WTC11 (cell line): ENCODE data around the gene MDM1. TPM values are rescaled to one million over a fixed set of nuclear protein-coding genes. Genes with fewer than 3 reads are reported as not detected.

Experiments
- ATAC-seq: fragments of 200-7000 bp; cut with Tn5 transposase; 2 replicates; pipeline ENCODE4 v1.10.0; 2021; ENCODE audit warnings: mild to moderate bottlenecking, moderate library complexity
- CTCF ChIA-PET: fragments of 300-600 bp; sonication (Branson Sonifier 250); formaldehyde crosslinking; loops from one replicate; lab custom pipeline; 2021; ENCODE audit warnings: antibody characterized with exemption; lab: Charles Lee
- POLR2A ChIA-PET: fragments of 350-600 bp; sonication (Branson Sonifier 250); formaldehyde crosslinking; loops from one replicate; lab custom pipeline; 2021; ENCODE audit warnings: antibody characterized with exemption; lab: Charles Lee
- DNase-seq: peaks from one replicate; pipeline ENCODE4 v3.0.0; 2021; ENCODE audit warnings: low spot score
- H3K27ac Mint-ChIP-seq: 2 replicates; pipeline ENCODE4 v1.8.0; 2021; ENCODE audit warnings: mixed read lengths
- H3K27me3 Mint-ChIP-seq: 2 replicates; pipeline ENCODE4 v1.8.0; 2021; ENCODE audit warnings: low read depth, mild to moderate bottlenecking, moderate library complexity, mixed read lengths
- H3K36me3 Mint-ChIP-seq: 2 replicates; pipeline ENCODE4 v1.8.0; 2021; ENCODE audit warnings: mixed read lengths
- H3K4me1 Mint-ChIP-seq: 2 replicates; pipeline ENCODE4 v1.8.0; 2022; ENCODE audit warnings: mixed read lengths
- H3K4me3 Mint-ChIP-seq: 2 replicates; pipeline ENCODE4 v1.8.0; 2021; ENCODE audit warnings: mild to moderate bottlenecking, moderate library complexity, mixed read lengths
- H3K9me3 Mint-ChIP-seq: 2 replicates; pipeline ENCODE4 v1.8.0; 2021; ENCODE audit warnings: mixed read lengths
- CREB1 ChIP-seq: sonication (generic); formaldehyde crosslinking; IDR thresholded peaks from 2 replicates; pipeline ENCODE4 v1.8.0; 2023; ENCODE audit warnings: mild to moderate bottlenecking, missing genetic modification reagents
- FOXP1 ChIP-seq: sonication (generic); formaldehyde crosslinking; IDR thresholded peaks from 2 replicates; pipeline ENCODE4 v1.8.0; 2022; ENCODE audit warnings: missing genetic modification reagents, mild to moderate bottlenecking, moderate library complexity, borderline replicate concordance
- NR3C1 ChIP-seq: sonication (generic); formaldehyde crosslinking; conservative IDR thresholded peaks from 2 replicates; pipeline ENCODE4 v1.8.1; 2023; ENCODE audit warnings: low read depth, mild to moderate bottlenecking, missing genetic modification reagents
- PRRX2 ChIP-seq: fragments of 250-450 bp; sonication (Bioruptor Pico); IDR thresholded peaks from 2 replicates; pipeline ENCODE4 v1.8.0; 2021; ENCODE audit warnings: mild to moderate bottlenecking
- SMAD3 ChIP-seq: sonication (generic); formaldehyde crosslinking; IDR thresholded peaks from 2 replicates; pipeline ENCODE4 v1.8.0; 2022; ENCODE audit warnings: missing genetic modification reagents, mild to moderate bottlenecking, borderline replicate concordance
- TEAD1 ChIP-seq: sonication (generic); formaldehyde crosslinking; IDR thresholded peaks from 2 replicates; pipeline ENCODE4 v1.8.0; 2022; ENCODE audit warnings: mild to moderate bottlenecking, missing genetic modification reagents
- TEAD4 ChIP-seq: sonication (generic); formaldehyde crosslinking; IDR thresholded peaks from 2 replicates; pipeline ENCODE4 v1.8.0; 2022; ENCODE audit warnings: mild to moderate bottlenecking, missing genetic modification reagents
- ZBTB21 ChIP-seq: sonication (generic); formaldehyde crosslinking; IDR thresholded peaks from 2 replicates; pipeline ENCODE4 v1.8.1; 2023; ENCODE audit warnings: mild to moderate bottlenecking, missing genetic modification reagents, borderline replicate concordance
- ZNF263 ChIP-seq: sonication (generic); formaldehyde crosslinking; IDR thresholded peaks from 2 replicates; pipeline ENCODE4 v1.8.1; 2022; ENCODE audit warnings: low read depth, mild to moderate bottlenecking, moderate library complexity, missing genetic modification reagents
- ZNF416 ChIP-seq: fragments of 250-450 bp; sonication (Bioruptor Pico); IDR thresholded peaks from 2 replicates; pipeline ENCODE4 v1.9.0; 2021; ENCODE audit warnings: mild to moderate bottlenecking, inconsistent platforms
- ZNF671 ChIP-seq: fragments of 250-450 bp; sonication (Bioruptor Pico); IDR thresholded peaks from 2 replicates; pipeline ENCODE4 v1.8.0; 2021; ENCODE audit warnings: mild to moderate bottlenecking
- total RNA-seq: library from RNA; stranded (reverse); gene quantifications from 3 replicates; pipeline ENCODE4 v1.2.3, GENCODE V29; 2021
- TF ChIP-seq, protein P1 (sequence below): fragments of 250-450 bp; sonication (Bioruptor Pico); IDR thresholded peaks from 2 replicates; pipeline ENCODE4 v1.8.0; 2021; ENCODE audit warnings: mild to moderate bottlenecking
- TF ChIP-seq, protein P2 (sequence below): fragments of 250-450 bp; sonication (Bioruptor Pico); IDR thresholded peaks from 2 replicates; pipeline ENCODE4 v1.9.0; 2021; ENCODE audit warnings: mild to moderate bottlenecking, borderline replicate concordance
- TF ChIP-seq, protein P3 (sequence below): fragments of 250-450 bp; sonication (Bioruptor Pico); IDR thresholded peaks from 2 replicates; pipeline ENCODE4 v1.9.0; 2021; ENCODE audit warnings: mild to moderate bottlenecking
- TF ChIP-seq, protein P4 (sequence below): sonication (generic); formaldehyde crosslinking; IDR thresholded peaks from 2 replicates; pipeline ENCODE4 v1.8.1; 2023; ENCODE audit warnings: mild to moderate bottlenecking, missing genetic modification reagents
- TF ChIP-seq, protein P5 (sequence below): sonication (generic); formaldehyde crosslinking; IDR thresholded peaks from 2 replicates; pipeline ENCODE4 v1.8.0; 2023; ENCODE audit warnings: missing genetic modification reagents

The MDM1 gene
- total RNA-seq, 1 experiment from 2014 or later = 9.1 TPM

DNA sequence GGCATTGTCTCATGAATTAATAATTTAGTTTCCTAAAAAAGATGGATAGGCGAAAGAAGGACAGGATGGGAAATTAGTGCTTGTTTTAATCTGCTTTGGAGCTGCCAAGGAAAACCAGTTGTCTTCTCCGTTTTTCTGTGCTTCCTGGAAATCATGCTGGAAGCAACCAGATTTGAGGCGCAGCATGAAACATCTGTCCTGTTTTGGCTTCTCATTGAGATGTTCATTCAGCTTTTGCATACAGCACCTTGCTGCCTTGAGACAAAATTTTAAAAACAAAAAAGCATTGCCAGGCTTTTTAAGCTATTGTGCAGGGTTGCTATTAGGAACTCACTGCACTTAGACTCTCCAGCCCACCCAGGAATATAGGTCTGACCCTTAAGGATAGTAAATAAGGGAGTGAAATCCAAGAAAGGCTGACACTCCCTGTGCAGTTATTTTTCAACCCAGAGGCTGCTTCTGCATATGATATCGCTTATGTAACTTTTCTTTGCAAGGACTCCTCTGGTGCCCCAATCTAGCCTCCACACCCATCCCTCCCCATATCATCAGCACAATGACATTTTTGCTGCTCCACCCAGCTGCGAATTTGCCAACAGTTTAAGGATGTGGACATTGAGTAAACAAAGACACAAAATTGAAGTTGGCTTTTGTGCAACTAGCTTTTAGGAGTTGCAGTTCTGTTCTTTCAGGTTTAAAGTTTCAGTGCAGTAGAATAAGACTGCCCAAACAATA lies 46.9 kb upstream of the MDM1 start:
- Mint-ChIP-seq H3K4me1 (peaks cover 34% of the 10 kb centered on the region), H3K27ac (no peak overlapping the region), H3K4me3 (no peak overlapping the region), H3K27me3 (peaks cover 3% of the 10 kb centered on the region; the same call in 1 of the 2 replicates), H3K9me3 (no peaks in the 10 kb centered on the region), H3K36me3 (no peaks in the 10 kb centered on the region)
- no peak for ATAC-seq
- POLR2A ChIA-PET = interaction anchor here (0.6 kb wide), 1 partner anchor 72 kb away, joined by 3 read pairs; no protein-coding TSS in a partner anchor
- TF ChIP-seq, protein P1, sequence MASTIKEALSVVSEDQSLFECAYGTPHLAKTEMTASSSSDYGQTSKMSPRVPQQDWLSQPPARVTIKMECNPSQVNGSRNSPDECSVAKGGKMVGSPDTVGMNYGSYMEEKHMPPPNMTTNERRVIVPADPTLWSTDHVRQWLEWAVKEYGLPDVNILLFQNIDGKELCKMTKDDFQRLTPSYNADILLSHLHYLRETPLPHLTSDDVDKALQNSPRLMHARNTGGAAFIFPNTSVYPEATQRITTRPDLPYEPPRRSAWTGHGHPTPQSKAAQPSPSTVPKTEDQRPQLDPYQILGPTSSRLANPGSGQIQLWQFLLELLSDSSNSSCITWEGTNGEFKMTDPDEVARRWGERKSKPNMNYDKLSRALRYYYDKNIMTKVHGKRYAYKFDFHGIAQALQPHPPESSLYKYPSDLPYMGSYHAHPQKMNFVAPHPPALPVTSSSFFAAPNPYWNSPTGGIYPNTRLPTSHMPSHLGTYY (CRISPR knock-in tag) = no peak
- TF ChIP-seq ZNF416 (CRISPR knock-in tag) (no peak), NR3C1 (no peak), ZNF263 (CRISPR knock-in tag) (no peak), FOXP1 (CRISPR knock-in tag) (no peak), TEAD1 (no peak), ZBTB21 (CRISPR knock-in tag) (no peak), ZNF671 (CRISPR knock-in tag) (no peak), SMAD3 (CRISPR knock-in tag) (no peak), CREB1 (CRISPR knock-in tag) (no peak), PRRX2 (CRISPR knock-in tag) (no peak), TEAD4 (no peak)
- TF ChIP-seq, protein P2, sequence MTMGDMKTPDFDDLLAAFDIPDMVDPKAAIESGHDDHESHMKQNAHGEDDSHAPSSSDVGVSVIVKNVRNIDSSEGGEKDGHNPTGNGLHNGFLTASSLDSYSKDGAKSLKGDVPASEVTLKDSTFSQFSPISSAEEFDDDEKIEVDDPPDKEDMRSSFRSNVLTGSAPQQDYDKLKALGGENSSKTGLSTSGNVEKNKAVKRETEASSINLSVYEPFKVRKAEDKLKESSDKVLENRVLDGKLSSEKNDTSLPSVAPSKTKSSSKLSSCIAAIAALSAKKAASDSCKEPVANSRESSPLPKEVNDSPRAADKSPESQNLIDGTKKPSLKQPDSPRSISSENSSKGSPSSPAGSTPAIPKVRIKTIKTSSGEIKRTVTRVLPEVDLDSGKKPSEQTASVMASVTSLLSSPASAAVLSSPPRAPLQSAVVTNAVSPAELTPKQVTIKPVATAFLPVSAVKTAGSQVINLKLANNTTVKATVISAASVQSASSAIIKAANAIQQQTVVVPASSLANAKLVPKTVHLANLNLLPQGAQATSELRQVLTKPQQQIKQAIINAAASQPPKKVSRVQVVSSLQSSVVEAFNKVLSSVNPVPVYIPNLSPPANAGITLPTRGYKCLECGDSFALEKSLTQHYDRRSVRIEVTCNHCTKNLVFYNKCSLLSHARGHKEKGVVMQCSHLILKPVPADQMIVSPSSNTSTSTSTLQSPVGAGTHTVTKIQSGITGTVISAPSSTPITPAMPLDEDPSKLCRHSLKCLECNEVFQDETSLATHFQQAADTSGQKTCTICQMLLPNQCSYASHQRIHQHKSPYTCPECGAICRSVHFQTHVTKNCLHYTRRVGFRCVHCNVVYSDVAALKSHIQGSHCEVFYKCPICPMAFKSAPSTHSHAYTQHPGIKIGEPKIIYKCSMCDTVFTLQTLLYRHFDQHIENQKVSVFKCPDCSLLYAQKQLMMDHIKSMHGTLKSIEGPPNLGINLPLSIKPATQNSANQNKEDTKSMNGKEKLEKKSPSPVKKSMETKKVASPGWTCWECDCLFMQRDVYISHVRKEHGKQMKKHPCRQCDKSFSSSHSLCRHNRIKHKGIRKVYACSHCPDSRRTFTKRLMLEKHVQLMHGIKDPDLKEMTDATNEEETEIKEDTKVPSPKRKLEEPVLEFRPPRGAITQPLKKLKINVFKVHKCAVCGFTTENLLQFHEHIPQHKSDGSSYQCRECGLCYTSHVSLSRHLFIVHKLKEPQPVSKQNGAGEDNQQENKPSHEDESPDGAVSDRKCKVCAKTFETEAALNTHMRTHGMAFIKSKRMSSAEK (CRISPR knock-in tag) = no peak
- TF ChIP-seq, protein P3, sequence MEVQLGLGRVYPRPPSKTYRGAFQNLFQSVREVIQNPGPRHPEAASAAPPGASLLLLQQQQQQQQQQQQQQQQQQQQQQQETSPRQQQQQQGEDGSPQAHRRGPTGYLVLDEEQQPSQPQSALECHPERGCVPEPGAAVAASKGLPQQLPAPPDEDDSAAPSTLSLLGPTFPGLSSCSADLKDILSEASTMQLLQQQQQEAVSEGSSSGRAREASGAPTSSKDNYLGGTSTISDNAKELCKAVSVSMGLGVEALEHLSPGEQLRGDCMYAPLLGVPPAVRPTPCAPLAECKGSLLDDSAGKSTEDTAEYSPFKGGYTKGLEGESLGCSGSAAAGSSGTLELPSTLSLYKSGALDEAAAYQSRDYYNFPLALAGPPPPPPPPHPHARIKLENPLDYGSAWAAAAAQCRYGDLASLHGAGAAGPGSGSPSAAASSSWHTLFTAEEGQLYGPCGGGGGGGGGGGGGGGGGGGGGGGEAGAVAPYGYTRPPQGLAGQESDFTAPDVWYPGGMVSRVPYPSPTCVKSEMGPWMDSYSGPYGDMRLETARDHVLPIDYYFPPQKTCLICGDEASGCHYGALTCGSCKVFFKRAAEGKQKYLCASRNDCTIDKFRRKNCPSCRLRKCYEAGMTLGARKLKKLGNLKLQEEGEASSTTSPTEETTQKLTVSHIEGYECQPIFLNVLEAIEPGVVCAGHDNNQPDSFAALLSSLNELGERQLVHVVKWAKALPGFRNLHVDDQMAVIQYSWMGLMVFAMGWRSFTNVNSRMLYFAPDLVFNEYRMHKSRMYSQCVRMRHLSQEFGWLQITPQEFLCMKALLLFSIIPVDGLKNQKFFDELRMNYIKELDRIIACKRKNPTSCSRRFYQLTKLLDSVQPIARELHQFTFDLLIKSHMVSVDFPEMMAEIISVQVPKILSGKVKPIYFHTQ = no peak
- TF ChIP-seq, protein P4, sequence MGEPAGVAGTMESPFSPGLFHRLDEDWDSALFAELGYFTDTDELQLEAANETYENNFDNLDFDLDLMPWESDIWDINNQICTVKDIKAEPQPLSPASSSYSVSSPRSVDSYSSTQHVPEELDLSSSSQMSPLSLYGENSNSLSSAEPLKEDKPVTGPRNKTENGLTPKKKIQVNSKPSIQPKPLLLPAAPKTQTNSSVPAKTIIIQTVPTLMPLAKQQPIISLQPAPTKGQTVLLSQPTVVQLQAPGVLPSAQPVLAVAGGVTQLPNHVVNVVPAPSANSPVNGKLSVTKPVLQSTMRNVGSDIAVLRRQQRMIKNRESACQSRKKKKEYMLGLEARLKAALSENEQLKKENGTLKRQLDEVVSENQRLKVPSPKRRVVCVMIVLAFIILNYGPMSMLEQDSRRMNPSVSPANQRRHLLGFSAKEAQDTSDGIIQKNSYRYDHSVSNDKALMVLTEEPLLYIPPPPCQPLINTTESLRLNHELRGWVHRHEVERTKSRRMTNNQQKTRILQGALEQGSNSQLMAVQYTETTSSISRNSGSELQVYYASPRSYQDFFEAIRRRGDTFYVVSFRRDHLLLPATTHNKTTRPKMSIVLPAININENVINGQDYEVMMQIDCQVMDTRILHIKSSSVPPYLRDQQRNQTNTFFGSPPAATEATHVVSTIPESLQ (CRISPR knock-in tag) = no peak
- TF ChIP-seq, protein P5, sequence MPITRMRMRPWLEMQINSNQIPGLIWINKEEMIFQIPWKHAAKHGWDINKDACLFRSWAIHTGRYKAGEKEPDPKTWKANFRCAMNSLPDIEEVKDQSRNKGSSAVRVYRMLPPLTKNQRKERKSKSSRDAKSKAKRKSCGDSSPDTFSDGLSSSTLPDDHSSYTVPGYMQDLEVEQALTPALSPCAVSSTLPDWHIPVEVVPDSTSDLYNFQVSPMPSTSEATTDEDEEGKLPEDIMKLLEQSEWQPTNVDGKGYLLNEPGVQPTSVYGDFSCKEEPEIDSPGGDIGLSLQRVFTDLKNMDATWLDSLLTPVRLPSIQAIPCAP (CRISPR knock-in tag) = no peak
- no peak for DNase-seq
- CTCF ChIA-PET = interaction anchor here (2.0 kb wide), 1 partner anchor 21 kb away, joined by 5 read pairs; no protein-coding TSS in a partner anchor
